SU-DHL-6 (cell line): ENCODE measurements around the gene TNPO2.

Source experiments
- CTCF ChIP-seq: fragments of 200-600 bp; sonication (generic); IDR thresholded peaks from one replicate; pipeline ENCODE4 v1.5.1; 2017; ENCODE audit warnings: antibody characterized with exemption, mild to moderate bottlenecking, low read length, moderate library complexity; ENCODE audit not compliant: insufficient read depth, poor library complexity, severe bottlenecking
- EZH2phosphoT487 ChIP-seq: fragments of 200-600 bp; sonication (generic), shearing (Covaris generic); conservative IDR thresholded peaks from 2 replicates; pipeline ENCODE4 v1.6.1; 2018; ENCODE audit warnings: mild to moderate bottlenecking, antibody characterized with exemption, low read length, moderate library complexity, mixed read lengths

GRCh38 chr19:12695514-12695913 is 28.2 kb downstream of the TNPO2 start:
- TF ChIP-seq CTCF (no peak), EZH2phosphoT487 (no peak)
